Spleen (tissue), 11 donors: Measurements from ENCODE around the gene ASCC3. TPM values are rescaled to one million over a fixed set of nuclear protein-coding genes. Genes with fewer than 3 reads are reported as not detected.

Experiments
- DNase-seq: peaks from one replicate; pipeline ENCODE4 v3.0.0-alpha.2; 2020
- H3K27ac ChIP-seq, 8 donors: fragments of 200-600 bp; sonication (generic) in 7 of 8; 1 replicate in 4 of 8; 2 replicates in 4 of 8; pipeline versions ENCODE4 v1.5.0 to v1.8.0; 2016 to 2021; ENCODE audit warnings: inconsistent platforms in 4 of 8, mild to moderate bottlenecking in 4 of 8, moderate library complexity in 1 of 8
- H3K27me3 ChIP-seq, 7 donors: fragments of 200-600 bp; sonication (generic) in 6 of 7; replicated peaks in 1 of 7; 1 replicate in 4 of 7; 2 replicates in 3 of 7; pipeline versions ENCODE4 v1.5.0 to v1.8.0; 2016 to 2021; ENCODE audit warnings: inconsistent platforms in 3 of 7, mild to moderate bottlenecking in 1 of 7
- H3K36me3 ChIP-seq, 6 donors: fragments of 200-600 bp; sonication (generic) in 5 of 6; 1 replicate in 4 of 6; 2 replicates in 2 of 6; pipeline versions ENCODE4 v1.5.0 to v1.8.0; 2016 to 2021; ENCODE audit warnings: inconsistent platforms in 2 of 6
- H3K4me1 ChIP-seq, 6 donors: fragments of 200-600 bp; sonication (generic) in 5 of 6; 1 replicate in 3 of 6; 2 replicates in 3 of 6; pipeline versions ENCODE4 v1.5.0 to v1.8.0; 2016 to 2021; ENCODE audit warnings: inconsistent platforms in 3 of 6
- H3K4me3 ChIP-seq, 8 donors: fragments of 200-600 bp; sonication (generic) in 7 of 8; 1 replicate in 4 of 8; 2 replicates in 4 of 8; pipeline versions ENCODE4 v1.5.0 to v1.8.0; 2016 to 2021; ENCODE audit warnings: inconsistent platforms in 4 of 8, mild to moderate bottlenecking in 4 of 8, moderate library complexity in 2 of 8
- H3K9me3 ChIP-seq, 8 donors: fragments of 200-600 bp; sonication (generic) in 7 of 8; 1 replicate in 4 of 8; 2 replicates in 4 of 8; pipeline versions ENCODE4 v1.5.0 to v1.8.0; 2016 to 2021; ENCODE audit warnings: inconsistent platforms in 4 of 8
- POLR2A ChIP-seq, 3 donors: fragments of 450-650 bp; IDR thresholded peaks; one replicate each; pipeline ENCODE4 v1.5.1; 2017; ENCODE audit warnings: antibody characterized with exemption in 3 of 3, mild to moderate bottlenecking in 1 of 3
- POLR2AphosphoS5 ChIP-seq, 3 donors: sonication (generic); formaldehyde crosslinking; IDR thresholded peaks; one replicate each; pipeline ENCODE4 v1.5.1; 2017; ENCODE audit warnings: antibody characterized with exemption in 3 of 3
- WGBS, 5 donors: extraction: QIAGEN DNeasy Blood & Tissue Kit in 3 of 5; methylation state at CpG; one replicate each; pipeline versions ENCODE4 v1.1.5 to v1.1.7; 2013 to 2018; 5-methylcytosine and 5-hydroxymethylcytosine counted together
- intact Hi-C: fragments of 100-400 bp; cut with DNase I; formaldehyde crosslinking; loops from one replicate; pipeline ENCODE4 v1.15.0; 2023; ENCODE audit warnings: low total_unique reads
- polyA plus RNA-seq, 3 donors: library from polyadenylated mRNA; stranded (reverse); fragments of 200-250 nt; gene quantifications; one replicate each; pipeline ENCODE4 v1.2.1, GENCODE V29; 2013
- total RNA-seq, 7 donors: library from RNA; depleted of rRNA in 3 of 7; stranded (reverse); fragments of >200 nt in 3 of 7; fragmentation: NEBNext Ultra II Directional in 4 of 7; extraction: Animal tissue kit (Norgen Biotek cat#: 25700) in 4 of 7; gene quantifications; one replicate each; pipeline versions ENCODE4 v1.1.0 to v1.2.1, GENCODE V29; 2016 to 2021
- TF ChIP-seq, protein P1 (sequence below), 11 experiments: fragments of 200-600 bp in 7 of 11; fragments of 450-650 bp in 4 of 11; sonication (generic) in 4 of 11; IDR thresholded peaks in 8 of 11; conservative IDR thresholded peaks in 3 of 11; 1 replicate in 7 of 11; 2 replicates in 4 of 11; pipeline versions ENCODE4 v1.4.0 to v1.8.0; 2016 to 2021; ENCODE audit warnings: antibody characterized with exemption in 11 of 11, inconsistent platforms in 4 of 11, mild to moderate bottlenecking in 1 of 11
- donor health status: healthy with polysubstance abuse.
- donor health status: DM: no; HTN: no; CAD: no; lungs with moderate emphysema.
- donor health status: DM: no; HTN: no; CAD: no.
- donor health status: Bipolar disorder and iron deficiency.
- donor health status: healthy.
- donor health status: DM: no; HTN: no; CAD: no.
- donor health status: DM: yes; HTN: yes; CAD: no.

ASCC3 gene
- total and polyA plus RNA-seq, 10 donors, result 7.9 to 52.4 (median 40.8) TPM

DNA sequence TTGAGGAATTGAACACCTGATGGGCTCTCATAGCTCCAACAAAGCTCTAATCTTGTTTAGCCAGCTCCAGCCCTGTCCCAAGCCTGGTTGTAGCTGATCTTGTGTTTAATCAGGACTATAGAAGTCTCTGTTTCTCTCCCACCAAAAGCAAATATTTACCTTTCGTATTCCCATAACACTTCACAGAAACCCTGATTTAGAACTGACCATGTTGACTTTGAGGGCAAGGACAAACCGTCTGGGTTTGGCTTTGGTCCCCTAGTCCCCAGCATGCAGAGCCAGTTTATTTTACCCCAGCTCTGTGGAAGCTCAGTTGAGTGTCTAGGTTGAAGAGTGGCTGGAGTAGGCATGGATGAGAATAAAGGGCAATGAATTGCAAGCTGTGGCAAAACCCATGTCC, 398.4 kb downstream of the ASCC3 start:
- DNase-seq, result no peak
- Histone ChIP-seq H3K36me3 (no peaks in the 10 kb centered on the region), H3K4me3 (no peak overlapping the region), H3K27ac (no peak overlapping the region), H3K9me3 (no peaks in the 10 kb centered on the region), H3K27me3 (peaks cover 0 to 31% (median 0%) of the 10 kb centered on the region in 7 donors), H3K4me1 (no peaks in the 10 kb centered on the region)
- WGBS, 5 donors, result 81 to 86% (median 83%) methylated on average over 2 of the region's 2 CpGs
- TF ChIP-seq POLR2AphosphoS5 (IDR thresholded peaks at IDR 0.05) (no peak), POLR2A (IDR thresholded peaks at IDR 0.05) (no peak)
- TF ChIP-seq, protein P1, sequence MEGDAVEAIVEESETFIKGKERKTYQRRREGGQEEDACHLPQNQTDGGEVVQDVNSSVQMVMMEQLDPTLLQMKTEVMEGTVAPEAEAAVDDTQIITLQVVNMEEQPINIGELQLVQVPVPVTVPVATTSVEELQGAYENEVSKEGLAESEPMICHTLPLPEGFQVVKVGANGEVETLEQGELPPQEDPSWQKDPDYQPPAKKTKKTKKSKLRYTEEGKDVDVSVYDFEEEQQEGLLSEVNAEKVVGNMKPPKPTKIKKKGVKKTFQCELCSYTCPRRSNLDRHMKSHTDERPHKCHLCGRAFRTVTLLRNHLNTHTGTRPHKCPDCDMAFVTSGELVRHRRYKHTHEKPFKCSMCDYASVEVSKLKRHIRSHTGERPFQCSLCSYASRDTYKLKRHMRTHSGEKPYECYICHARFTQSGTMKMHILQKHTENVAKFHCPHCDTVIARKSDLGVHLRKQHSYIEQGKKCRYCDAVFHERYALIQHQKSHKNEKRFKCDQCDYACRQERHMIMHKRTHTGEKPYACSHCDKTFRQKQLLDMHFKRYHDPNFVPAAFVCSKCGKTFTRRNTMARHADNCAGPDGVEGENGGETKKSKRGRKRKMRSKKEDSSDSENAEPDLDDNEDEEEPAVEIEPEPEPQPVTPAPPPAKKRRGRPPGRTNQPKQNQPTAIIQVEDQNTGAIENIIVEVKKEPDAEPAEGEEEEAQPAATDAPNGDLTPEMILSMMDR (IDR thresholded peaks at IDR 0.05 in 8 of 11, conservative IDR thresholded peaks at IDR 0.05 in 3 of 11), result no peak
- intact Hi-C loops, result loop anchor here (5.0 kb wide), 1 partner anchor 370 kb away; no protein-coding TSS in a partner anchor

DNA sequence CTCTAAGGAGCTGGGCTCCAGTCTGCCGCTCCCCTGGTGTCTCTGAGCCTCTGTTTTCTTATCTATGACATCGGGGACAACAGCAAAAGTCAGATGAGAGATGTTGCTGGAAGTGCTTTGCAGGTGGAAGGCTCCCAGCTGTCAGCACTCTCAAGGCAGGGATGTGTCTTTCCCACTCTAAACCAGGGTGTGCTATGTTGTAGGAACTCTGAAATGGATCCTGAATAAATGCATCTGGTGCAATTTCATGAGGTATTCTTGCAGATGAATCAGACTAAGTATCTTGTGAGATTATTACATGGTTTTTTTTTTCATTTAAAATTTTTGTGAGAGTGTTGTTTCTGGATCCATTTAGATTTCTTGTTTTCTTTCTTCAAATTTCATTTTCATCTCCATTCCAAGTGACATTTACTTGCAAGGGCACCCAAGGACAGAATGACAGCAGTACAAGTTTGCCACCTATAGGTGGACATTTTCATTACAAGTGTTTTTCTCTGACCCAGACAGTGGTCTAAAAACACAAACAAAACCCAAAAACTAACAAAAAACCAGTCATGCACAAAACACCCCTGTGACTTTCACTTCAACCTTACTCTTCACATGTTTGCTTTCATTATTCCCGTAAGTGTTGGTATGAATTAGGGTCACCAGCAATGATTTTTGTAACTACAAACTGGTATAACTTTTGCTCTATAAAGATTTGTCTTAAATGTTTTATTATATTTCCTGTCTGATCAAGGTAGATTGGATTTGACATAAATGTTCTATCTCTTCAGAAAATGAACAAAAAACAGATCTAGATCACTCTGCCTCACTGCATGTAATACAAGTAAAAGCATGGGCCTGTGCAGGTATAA, 401.7 kb downstream of the ASCC3 start:
- Histone ChIP-seq H3K4me1 (no peaks in the 10 kb centered on the region), H3K4me3 (no peak overlapping the region), H3K27me3 (peaks cover 0 to 34% (median 0%) of the 10 kb centered on the region in 7 donors), H3K36me3 (no peaks in the 10 kb centered on the region), H3K9me3 (no peaks in the 10 kb centered on the region), H3K27ac (no peak overlapping the region)
- 60 to 72% (median 71%) methylated on average over 3 of the region's 3 CpGs for WGBS, 5 donors
- intact Hi-C loops, result loop anchor here (5.0 kb wide), 1 partner anchor 367 kb away; no protein-coding TSS in a partner anchor
- DNase-seq, result no peak
- TF ChIP-seq, protein P1 (IDR thresholded peaks at IDR 0.05 in 8 of 11, conservative IDR thresholded peaks at IDR 0.05 in 3 of 11), result peak in 9 of 11 experiments; percentile 47 to 70 (median 56)
- TF ChIP-seq POLR2AphosphoS5 (IDR thresholded peaks at IDR 0.05), result no peak

DNA sequence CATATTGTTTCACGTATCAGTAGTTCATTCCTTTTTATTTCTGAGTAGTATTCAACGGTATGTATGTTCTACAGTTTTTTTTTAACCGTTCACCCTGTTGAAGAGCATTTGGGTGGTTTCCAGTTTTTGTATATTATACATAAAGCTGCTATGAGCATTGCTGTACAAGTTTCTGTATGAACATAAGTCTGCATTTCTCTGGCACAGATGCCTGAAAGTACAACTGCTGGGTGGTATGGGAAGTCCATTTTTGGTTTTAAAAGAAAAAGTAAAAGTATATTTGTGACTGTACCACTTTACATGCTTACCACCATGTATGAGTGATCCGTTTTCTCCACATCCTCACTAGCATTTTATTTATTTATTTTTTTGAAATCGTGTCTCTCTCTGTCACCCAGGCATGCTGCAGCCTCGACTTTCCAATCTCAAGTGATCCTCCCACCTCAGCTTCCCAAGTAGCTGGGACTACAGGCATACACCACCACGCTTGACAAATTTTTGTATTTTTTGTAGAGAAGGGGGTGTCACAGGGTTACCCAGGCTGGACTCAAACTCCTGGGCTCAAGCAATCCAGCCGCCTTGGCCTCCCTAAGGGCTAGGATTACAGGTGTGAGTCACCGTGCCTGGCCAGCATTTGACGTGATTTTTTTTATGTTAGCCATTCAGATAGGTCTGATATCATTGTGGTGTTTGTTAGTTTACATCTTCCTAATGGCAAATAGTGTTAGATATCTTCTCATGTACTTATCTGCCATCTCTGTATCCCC, 405.4 kb downstream of the ASCC3 start:
- 66 to 75% (median 72%) methylated on average over 10 of the region's 10 CpGs for WGBS, 5 donors
- intact Hi-C loops, result no loop called here
- no peaks in the 10 kb centered on the region for H3K36me3 ChIP-seq
- no peak overlapping the region for H3K27ac ChIP-seq
- H3K9me3 ChIP-seq, result no peaks in the 10 kb centered on the region
- no peaks in the 10 kb centered on the region for H3K4me1 ChIP-seq
- no peak overlapping the region for H3K4me3 ChIP-seq
- peaks cover 0 to 60% (median 17%) of the 10 kb centered on the region in 7 donors for H3K27me3 ChIP-seq
- TF ChIP-seq, protein P1 (IDR thresholded peaks at IDR 0.05 in 8 of 11, conservative IDR thresholded peaks at IDR 0.05 in 3 of 11), result no peak
- TF ChIP-seq POLR2AphosphoS5 (IDR thresholded peaks at IDR 0.05), result no peak
- TF ChIP-seq POLR2A (IDR thresholded peaks at IDR 0.05), result no peak
- no peak for DNase-seq

DNA sequence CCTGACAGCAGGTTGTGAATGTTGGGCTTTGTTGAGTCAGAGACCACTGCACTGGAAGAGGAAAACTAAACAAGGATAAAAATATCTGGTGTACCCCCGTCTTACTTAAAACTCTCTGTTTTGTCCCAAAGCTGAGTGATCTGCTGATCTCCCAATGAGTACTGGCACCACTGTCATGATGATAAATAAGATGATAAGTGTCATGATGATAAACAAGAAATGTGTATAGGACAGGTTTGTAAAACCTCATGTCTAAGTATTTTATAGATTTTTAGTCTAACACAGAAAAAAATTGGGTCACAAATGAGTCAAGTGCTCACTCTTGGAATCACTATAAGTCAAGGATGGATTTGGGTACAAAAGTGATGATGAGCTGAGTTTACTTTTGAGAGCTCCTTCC, 407.9 kb downstream of the ASCC3 start:
- no peak overlapping the region for H3K27ac ChIP-seq
- H3K9me3 ChIP-seq, result no peaks in the 10 kb centered on the region
- H3K27me3 ChIP-seq, result peaks cover 6 to 76% (median 35%) of the 10 kb centered on the region in 7 donors
- H3K4me3 ChIP-seq, result no peak overlapping the region
- no peak for DNase-seq
- intact Hi-C loops, result no loop called here
- no peaks in the 10 kb centered on the region for H3K4me1 ChIP-seq
- no peaks in the 10 kb centered on the region for H3K36me3 ChIP-seq
- TF ChIP-seq POLR2A (IDR thresholded peaks at IDR 0.05) (no peak), POLR2AphosphoS5 (IDR thresholded peaks at IDR 0.05) (no peak)
- TF ChIP-seq, protein P1 (IDR thresholded peaks at IDR 0.05 in 8 of 11, conservative IDR thresholded peaks at IDR 0.05 in 3 of 11), result no peak
- WGBS, 5 donors, result 38 to 66% (median 59%) methylated on average over 1 of the region's 1 CpG
